Mesenchymal stem cell (in vitro differentiated cells and primary cell): ENCODE measurements around the gene OMD.
A peak's percentile ranks its signal among the peaks of the same experiment; 100 is the strongest.

Experiments
- DNase-seq: peaks from one replicate; pipeline ENCODE4 v3.0.0-alpha.2; 2013
- H2AFZ ChIP-seq: one replicate; pipeline ENCODE4 v1.6.1; 2013; ENCODE audit warnings: low read depth, mild to moderate bottlenecking, control low read depth, inconsistent platforms, low read length, moderate library complexity
- H2AK5ac ChIP-seq: 2 replicates; pipeline ENCODE4 v1.6.1; 2013; ENCODE audit warnings: low read length, moderate library complexity, mild to moderate bottlenecking, inconsistent platforms; ENCODE audit not compliant: severe bottlenecking
- H2BK120ac ChIP-seq: one replicate; pipeline ENCODE4 v1.6.1; 2013; ENCODE audit warnings: low read depth, mild to moderate bottlenecking, inconsistent platforms, low read length, moderate library complexity
- H2BK12ac ChIP-seq, 2 experiments: one replicate each; pipeline ENCODE4 v1.6.1; 2013; ENCODE audit warnings: inconsistent platforms in 2 of 2, low read length in 2 of 2, mild to moderate bottlenecking in 2 of 2, moderate library complexity in 2 of 2, control low read depth in 1 of 2
- H2BK15ac ChIP-seq: one replicate; pipeline ENCODE4 v1.6.1; 2013; ENCODE audit warnings: mild to moderate bottlenecking, low read depth, inconsistent platforms; ENCODE audit not compliant: poor library complexity, severe bottlenecking
- H2BK5ac ChIP-seq: 2 replicates; pipeline ENCODE4 v1.6.1; 2013; ENCODE audit warnings: low read depth, mild to moderate bottlenecking, low read length, control low read depth, inconsistent platforms; ENCODE audit not compliant: poor library complexity, severe bottlenecking
- H3K14ac ChIP-seq, 2 experiments: one replicate each; pipeline ENCODE4 v1.6.1; 2013; ENCODE audit warnings: inconsistent platforms in 2 of 2, low read length in 2 of 2, control low read depth in 1 of 2, mild to moderate bottlenecking in 1 of 2, moderate library complexity in 1 of 2
- H3K18ac ChIP-seq, 2 experiments: one replicate each; pipeline ENCODE4 v1.6.1; 2013; ENCODE audit warnings: inconsistent platforms in 2 of 2, low read length in 2 of 2, control low read depth in 1 of 2, low read depth in 1 of 2, mild to moderate bottlenecking in 1 of 2
- H3K23ac ChIP-seq, 2 experiments: one replicate each; pipeline ENCODE4 v1.6.1; 2013; ENCODE audit warnings: inconsistent platforms in 2 of 2, low read length in 2 of 2, mild to moderate bottlenecking in 2 of 2, moderate library complexity in 2 of 2, control low read depth in 1 of 2
- H3K27ac ChIP-seq: 2 replicates; pipeline ENCODE4 v1.5.1; 2013; ENCODE audit warnings: mild to moderate bottlenecking, moderate library complexity, low read length, control low read depth, inconsistent platforms; ENCODE audit not compliant: poor library complexity, severe bottlenecking
- H3K27me3 ChIP-seq, 2 experiments: 2 replicates each; pipeline versions ENCODE4 v1.6.1 to v1.7.0; 2013; ENCODE audit warnings: low read length in 2 of 2, mild to moderate bottlenecking in 2 of 2, moderate library complexity in 2 of 2, control low read depth in 1 of 2, inconsistent platforms in 1 of 2; ENCODE audit not compliant: control insufficient read depth in 1 of 2, insufficient read depth in 1 of 2
- H3K36me3 ChIP-seq, 2 experiments: 2 replicates each; pipeline versions ENCODE4 v1.6.1 to v1.7.0; 2013; ENCODE audit warnings: low read length in 2 of 2, control low read depth in 1 of 2, inconsistent platforms in 1 of 2, low read depth in 1 of 2, mild to moderate bottlenecking in 1 of 2; ENCODE audit not compliant: insufficient read depth in 2 of 2, control insufficient read depth in 1 of 2
- H3K4ac ChIP-seq, 2 experiments: one replicate each; pipeline ENCODE4 v1.6.1; 2013; ENCODE audit warnings: inconsistent platforms in 2 of 2, low read length in 2 of 2, mild to moderate bottlenecking in 2 of 2, moderate library complexity in 2 of 2, control low read depth in 1 of 2, low read depth in 1 of 2
- H3K4me1 ChIP-seq: 2 replicates; pipeline ENCODE4 v1.6.1; 2013; ENCODE audit warnings: low read depth, low read length, control low read depth; ENCODE audit not compliant: control insufficient read depth, insufficient read depth
- H3K4me2 ChIP-seq: 2 replicates; pipeline ENCODE4 v1.6.1; 2013; ENCODE audit warnings: low read length, mild to moderate bottlenecking, inconsistent platforms; ENCODE audit not compliant: poor library complexity, severe bottlenecking
- H3K4me3 ChIP-seq, 2 experiments: 2 replicates each; pipeline versions ENCODE4 v1.5.1 to v1.7.0; 2013; ENCODE audit warnings: low read length in 2 of 2, mild to moderate bottlenecking in 2 of 2, control low read depth in 1 of 2, low read depth in 1 of 2; ENCODE audit not compliant: insufficient read depth in 1 of 2
- H3K79me1 ChIP-seq: replicated peaks from 2 replicates; pipeline ENCODE4 v1.6.1; 2013; ENCODE audit warnings: mild to moderate bottlenecking, control low read depth, low read length, inconsistent platforms; ENCODE audit not compliant: poor library complexity, severe bottlenecking
- H3K9ac ChIP-seq: 2 replicates; pipeline ENCODE4 v1.7.0; 2013; ENCODE audit warnings: mild to moderate bottlenecking, low read length, moderate library complexity
- H3K9me3 ChIP-seq: 2 replicates; pipeline ENCODE4 v1.7.0; 2013; ENCODE audit warnings: mild to moderate bottlenecking, low read length; ENCODE audit not compliant: control insufficient read depth
- H4K8ac ChIP-seq: one replicate; pipeline ENCODE4 v1.6.1; 2013; ENCODE audit warnings: inconsistent platforms, mild to moderate bottlenecking, low read length, moderate library complexity
- H4K91ac ChIP-seq: one replicate; pipeline ENCODE4 v1.6.1; 2013; ENCODE audit warnings: mild to moderate bottlenecking, low read length, inconsistent platforms
- WGBS: methylation state at CpG from one replicate; pipeline ENCODE4 v1.1.7; 2013; ENCODE audit warnings: mixed read lengths; 5-methylcytosine and 5-hydroxymethylcytosine counted together

Gene OMD

DNA sequence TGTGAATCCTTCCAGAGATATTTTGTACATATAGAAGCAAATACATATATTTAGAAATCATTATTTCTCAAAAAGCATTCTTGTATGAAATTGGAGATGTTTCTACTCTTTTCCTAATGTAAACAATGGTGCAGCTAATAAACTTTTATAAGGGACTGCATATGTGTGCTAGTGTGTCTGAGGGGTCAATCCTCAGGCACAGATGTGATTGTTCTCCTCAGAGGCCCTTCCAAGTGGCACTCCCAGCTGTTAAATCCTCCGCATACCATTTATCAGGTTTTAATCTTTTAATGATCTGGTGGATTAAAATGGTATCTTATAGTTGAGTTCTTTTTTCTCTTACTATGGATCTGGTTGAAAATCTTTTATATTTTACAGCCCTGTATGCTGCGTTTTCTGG, 5.6 kb upstream of the OMD start:
- no peak overlapping the region for H2AK5ac ChIP-seq
- H2BK5ac ChIP-seq = no peak overlapping the region
- no peak overlapping the region for H3K4me2 ChIP-seq
- H4K8ac ChIP-seq = no peak overlapping the region
- no peak overlapping the region for H2BK12ac ChIP-seq
- WGBS = no CpG with 5 or more reads among the region's 2 CpGs
- no peak overlapping the region for H3K14ac ChIP-seq
- no peaks in the 10 kb centered on the region for H3K79me1 ChIP-seq
- H3K23ac ChIP-seq = no peak overlapping the region
- H3K4ac ChIP-seq = no peak overlapping the region
- no peaks in the 10 kb centered on the region for H3K27me3 ChIP-seq
- H3K9me3 ChIP-seq = no peaks in the 10 kb centered on the region
- no peak overlapping the region for H2BK120ac ChIP-seq
- H2AFZ ChIP-seq = no peak overlapping the region
- no peak overlapping the region for H3K18ac ChIP-seq
- no peak overlapping the region for H3K27ac ChIP-seq
- no peak overlapping the region for H3K4me3 ChIP-seq
- H3K4me1 ChIP-seq = no peaks in the 10 kb centered on the region
- no peak for DNase-seq
- no peak overlapping the region for H4K91ac ChIP-seq
- no peak overlapping the region for H2BK15ac ChIP-seq
- no peak overlapping the region for H3K9ac ChIP-seq
- no peaks in the 10 kb centered on the region for H3K36me3 ChIP-seq

DNA sequence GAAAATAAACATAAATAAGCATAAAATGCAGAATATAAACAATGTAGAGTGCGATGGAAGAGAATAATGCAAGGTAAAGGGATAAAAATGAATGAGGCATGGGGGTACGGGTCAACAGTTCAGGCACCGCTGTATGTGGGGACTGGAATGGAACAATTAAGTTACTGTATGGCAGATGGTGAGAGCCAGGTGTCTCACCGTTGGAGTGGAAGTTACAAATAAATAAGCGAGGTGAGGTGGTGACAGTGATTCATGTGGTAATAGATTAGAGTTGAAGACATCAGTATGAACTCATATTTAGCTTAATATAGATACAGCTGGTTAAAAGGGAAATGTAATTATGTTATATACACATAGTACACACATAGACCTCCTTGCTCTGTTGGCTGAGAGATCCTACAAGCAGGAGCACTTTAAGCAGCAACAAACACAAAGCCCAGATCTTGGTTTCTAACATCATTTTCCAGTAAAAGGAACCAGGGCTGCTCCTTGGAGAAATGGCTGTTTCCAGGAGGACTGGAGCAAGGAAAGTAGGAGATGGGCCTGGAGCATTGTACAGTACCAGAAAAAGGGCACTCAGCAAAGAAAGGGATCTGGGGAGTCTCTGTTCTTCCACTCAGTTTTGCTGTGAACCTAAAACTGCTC, 2.4 kb upstream of the OMD start:
- WGBS = 92% methylated on average over 5 of the region's 5 CpGs
- Histone ChIP-seq H3K9ac (peak overlapping the region; percentile 76), H2BK5ac (no peak overlapping the region), H3K27ac (no peak overlapping the region), H3K4me3 (no peak overlapping the region), H2BK15ac (no peak overlapping the region), H3K4me1 (no peaks in the 10 kb centered on the region), H3K27me3 (no peaks in the 10 kb centered on the region), H3K4ac (no peak overlapping the region), H2BK120ac (no peak overlapping the region), H2AK5ac (no peak overlapping the region), H2AFZ (no peak overlapping the region), H3K9me3 (no peaks in the 10 kb centered on the region), H3K18ac (no peak overlapping the region), H3K14ac (no peak overlapping the region), H3K23ac (no peak overlapping the region), H3K79me1 (no peaks in the 10 kb centered on the region), H4K91ac (no peak overlapping the region), H3K4me2 (no peak overlapping the region), H2BK12ac (no peak overlapping the region), H4K8ac (no peak overlapping the region), H3K36me3 (no peaks in the 10 kb centered on the region)
- DNase-seq = no peak

- WGBS = no CpG with 5 or more reads among the region's 2 CpGs
Observed at GRCh38 chr9:92425474-92425873, 1.2 kb upstream of the OMD start.

GRCh38 chr9:92423612-92424011, 659 bp downstream of the OMD start:
- H3K4ac ChIP-seq = no peak overlapping the region
- no peak for DNase-seq
- no peaks in the 10 kb centered on the region for H3K79me1 ChIP-seq
- no peak overlapping the region for H2BK15ac ChIP-seq
- H2AFZ ChIP-seq = no peak overlapping the region
- no peaks in the 10 kb centered on the region for H3K4me1 ChIP-seq
- no peak overlapping the region for H3K18ac ChIP-seq
- H3K36me3 ChIP-seq = no peaks in the 10 kb centered on the region
- no CpG with 5 or more reads among the region's 2 CpGs for WGBS
- no peak overlapping the region for H4K91ac ChIP-seq
- peak overlapping the region; percentile 79 for H3K9ac ChIP-seq
- H3K4me2 ChIP-seq = no peak overlapping the region
- no peak overlapping the region for H3K23ac ChIP-seq
- H3K9me3 ChIP-seq = no peaks in the 10 kb centered on the region
- no peaks in the 10 kb centered on the region for H3K27me3 ChIP-seq
- no peak overlapping the region for H3K4me3 ChIP-seq
- H2BK12ac ChIP-seq = no peak overlapping the region
- H2BK5ac ChIP-seq = no peak overlapping the region
- H3K14ac ChIP-seq = no peak overlapping the region
- H4K8ac ChIP-seq = no peak overlapping the region
- H2AK5ac ChIP-seq = no peak overlapping the region
- no peak overlapping the region for H3K27ac ChIP-seq
- H2BK120ac ChIP-seq = no peak overlapping the region

More at GRCh38 chr9:92425474-92425873, 1.2 kb upstream of the OMD start:
- H2BK15ac ChIP-seq = no peak overlapping the region
- no peaks in the 10 kb centered on the region for H3K27me3 ChIP-seq
- H3K18ac ChIP-seq = no peak overlapping the region
- no peak overlapping the region for H3K4me3 ChIP-seq
- no peak overlapping the region for H3K4ac ChIP-seq
- H2BK120ac ChIP-seq = no peak overlapping the region
- H3K4me1 ChIP-seq = no peaks in the 10 kb centered on the region
- H2BK12ac ChIP-seq = no peak overlapping the region
- H3K14ac ChIP-seq = no peak overlapping the region
- no peak overlapping the region for H2BK5ac ChIP-seq
- H3K23ac ChIP-seq = no peak overlapping the region
- H3K9ac ChIP-seq = peak overlapping the region; percentile 76
- H2AFZ ChIP-seq = no peak overlapping the region
- H3K36me3 ChIP-seq = no peaks in the 10 kb centered on the region
- no peak overlapping the region for H3K4me2 ChIP-seq
- no peak for DNase-seq
- H3K27ac ChIP-seq = no peak overlapping the region
- H4K8ac ChIP-seq = no peak overlapping the region
- no peak overlapping the region for H2AK5ac ChIP-seq
- no peaks in the 10 kb centered on the region for H3K9me3 ChIP-seq
- no peaks in the 10 kb centered on the region for H3K79me1 ChIP-seq
- no peak overlapping the region for H4K91ac ChIP-seq
